ENCODE measurements around the gene ZNF831.

- TF ChIP-seq RFX5 (IDR thresholded peaks at IDR 0.05; ENCODE audit: low read length) (no peak), CTCF (IDR thresholded peaks at IDR 0.05) (no peak), CHD2 (IDR thresholded peaks at IDR 0.05; ENCODE audit: low read length, partially characterized antibody) (no peak), NFIC (IDR thresholded peaks at IDR 0.05; ENCODE audit: borderline replicate concordance) (no peak), TEAD4 (IDR thresholded peaks at IDR 0.05; ENCODE audit: borderline replicate concordance, insufficient read depth) (no peak), JUND (IDR thresholded peaks at IDR 0.05) (no peak)
These were observed 16.0 kb upstream of the ZNF831 start for GRCh38 chr20:59147586-59147985.
